ENCODE measurements around the gene POLE4. TPM values are rescaled to one million over a fixed set of nuclear protein-coding genes. Genes with fewer than 3 reads are reported as not detected.

POLE4 gene
- total RNA-seq, 1 experiment from 2014 or later: 34.4 TPM

GRCh38 chr2:74999468-74999867 lies 41.0 kb downstream of the POLE4 start:
- no peak overlapping the region for H4K91ac ChIP-seq (ENCODE audit: insufficient read length, low read depth, low read length)
- H3K18ac ChIP-seq (ENCODE audit: insufficient read length, low read depth, low read length): no peak overlapping the region
- no peak overlapping the region for H2BK120ac ChIP-seq (ENCODE audit: low read depth, low read length, poor library complexity, severe bottlenecking)
- H3K27ac Mint-ChIP-seq: no peak overlapping the region
- H3T11ph ChIP-seq (ENCODE audit: low read length): no peak overlapping the region
- H2BK15ac ChIP-seq (ENCODE audit: low read depth, low read length): no peak overlapping the region
- TF ChIP-seq CTCF (conservative IDR thresholded peaks at IDR 0.05): no peak
- H3K14ac ChIP-seq (ENCODE audit: insufficient read depth, low read length): no peak overlapping the region
- no peak overlapping the region for H2BK5ac ChIP-seq (ENCODE audit: insufficient read length, low read length)
- H3K4me3 Mint-ChIP-seq: no peak overlapping the region
- H3K23ac ChIP-seq (ENCODE audit: insufficient read length, low read depth, low read length): no peak overlapping the region
- H3K79me2 ChIP-seq (ENCODE audit: insufficient read depth, low read length): no peaks in the 10 kb centered on the region
- WGBS (ENCODE audit: extremely low coverage, insufficient read length, low lambda C conversion rate): no CpG with 5 or more reads among the region's 5 CpGs
- H3K4me1 Mint-ChIP-seq: peaks cover 8 to 9% of the 10 kb centered on the region in 2 experiments
- H2AFZ ChIP-seq (ENCODE audit: low read length): no peak overlapping the region
- H3K56ac ChIP-seq (ENCODE audit: insufficient read length, low read depth, low read length): no peak overlapping the region
- no peaks in the 10 kb centered on the region for H3K27me3 Mint-ChIP-seq (ENCODE audit: low read depth)
- H3K23me2 ChIP-seq (ENCODE audit: insufficient read length, low read depth, low read length, poor library complexity, severe bottlenecking): no peaks in the 10 kb centered on the region
- no peak for DNase-seq
- no peaks in the 10 kb centered on the region for H3K9me3 Mint-ChIP-seq
- H3K9me3 ChIP-seq (ENCODE audit: control insufficient read depth, low read depth, low read length): no peaks in the 10 kb centered on the region
- peaks cover 3% of the 10 kb centered on the region; the same call in 1 of the 2 replicates for H3K4me1 ChIP-seq (ENCODE audit: insufficient read depth, low read length)
- no peak overlapping the region for H3K9ac ChIP-seq (ENCODE audit: extremely low read depth, insufficient read length, low read length)
- H3K27me3 ChIP-seq (ENCODE audit: insufficient read depth, low read length): no peaks in the 10 kb centered on the region
- H3K4me2 ChIP-seq (ENCODE audit: insufficient read depth, insufficient read length, low read length): no peak overlapping the region
- H3K79me1 ChIP-seq (ENCODE audit: insufficient read depth, low read depth, low read length, poor library complexity, severe bottlenecking): no peaks in the 10 kb centered on the region
- no peaks in the 10 kb centered on the region for H4K20me1 ChIP-seq (ENCODE audit: control insufficient read depth, insufficient read depth, insufficient read length)
- H3K36me3 Mint-ChIP-seq (ENCODE audit: insufficient read depth in 1 of 3, low read depth in 3 of 3): peaks cover 4 to 14% (median 12%) of the 10 kb centered on the region in 3 experiments; a peak in 4 of 7 replicates
- no peak overlapping the region for H2BK12ac ChIP-seq (ENCODE audit: insufficient read length, low read depth, low read length)
- no peak overlapping the region for H2AK5ac ChIP-seq (ENCODE audit: insufficient read length, low read length)
- no peak overlapping the region for H4K8ac ChIP-seq (replicated peaks; ENCODE audit: insufficient read length, low read depth, low read length)
- no peak overlapping the region for H2BK20ac ChIP-seq (ENCODE audit: low read depth, low read length, poor library complexity, severe bottlenecking)
- H4K5ac ChIP-seq (ENCODE audit: insufficient read length, low read depth, low read length): no peak overlapping the region
- no peak overlapping the region for H3K27ac ChIP-seq (ENCODE audit: insufficient read length, low read depth, low read length)
- H3K4ac ChIP-seq (ENCODE audit: low read depth, low read length): no peak overlapping the region

All from H9 (cell line).